Effector memory CD8-positive, alpha-beta T cell (primary cell): ENCODE measurements around the gene HSFX1.
"Not testable (repeated sequence)": the region's sequence is repeated elsewhere in the genome, so short reads cannot be mapped to it uniquely, and the experiment has no call there.

Source experiments
- ATAC-seq: fragments of 150-1000 bp; cut with Tn5 transposase; replicated peaks from 2 replicates; pipeline ENCODE4 v1.10.0; 2021; ENCODE audit warnings: mild to moderate bottlenecking, moderate library complexity
- DNase-seq, 3 experiments: peaks; one replicate each; pipeline ENCODE4 v3.0.0; 2021
- H3K27ac Mint-ChIP-seq, 2 donors: one replicate each; pipeline ENCODE4 v1.8.0; 2022; ENCODE audit warnings: mild to moderate bottlenecking in 2 of 2, mixed read lengths in 2 of 2, moderate library complexity in 2 of 2
- H3K27me3 Mint-ChIP-seq, 2 donors: one replicate each; pipeline ENCODE4 v1.8.0; 2022; ENCODE audit warnings: mixed read lengths in 2 of 2
- H3K36me3 Mint-ChIP-seq: one replicate; pipeline ENCODE4 v1.8.0; 2022; ENCODE audit warnings: mild to moderate bottlenecking, moderate library complexity, mixed read lengths; ENCODE audit not compliant: insufficient read depth
- H3K4me1 Mint-ChIP-seq, 2 donors: one replicate each; pipeline ENCODE4 v1.8.0; 2022; ENCODE audit warnings: low read depth in 2 of 2, mixed read lengths in 2 of 2
- H3K4me3 Mint-ChIP-seq, 2 donors: one replicate each; pipeline ENCODE4 v1.8.0; 2022; ENCODE audit warnings: mild to moderate bottlenecking in 2 of 2, mixed read lengths in 2 of 2, moderate library complexity in 2 of 2
- H3K9me3 Mint-ChIP-seq, 2 donors: one replicate each; pipeline ENCODE4 v1.8.0; 2022; ENCODE audit warnings: mixed read lengths in 2 of 2
- total RNA-seq, 9 experiments: gene quantifications; one replicate each; lab custom pipeline; 2026; lab: John Stamatoyannopoulos, UW

The HSFX1 gene, protein sequence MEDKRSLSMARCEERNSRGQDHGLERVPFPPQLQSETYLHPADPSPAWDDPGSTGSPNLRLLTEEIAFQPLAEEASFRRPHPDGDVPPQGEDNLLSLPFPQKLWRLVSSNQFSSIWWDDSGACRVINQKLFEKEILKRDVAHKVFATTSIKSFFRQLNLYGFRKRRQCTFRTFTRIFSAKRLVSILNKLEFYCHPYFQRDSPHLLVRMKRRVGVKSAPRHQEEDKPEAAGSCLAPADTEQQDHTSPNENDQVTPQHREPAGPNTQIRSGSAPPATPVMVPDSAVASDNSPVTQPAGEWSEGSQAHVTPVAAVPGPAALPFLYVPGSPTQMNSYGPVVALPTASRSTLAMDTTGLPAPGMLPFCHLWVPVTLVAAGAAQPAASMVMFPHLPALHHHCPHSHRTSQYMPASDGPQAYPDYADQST
- total RNA-seq: 0 to 0.06 (median 0) reads per million in 9 experiments

DNA sequence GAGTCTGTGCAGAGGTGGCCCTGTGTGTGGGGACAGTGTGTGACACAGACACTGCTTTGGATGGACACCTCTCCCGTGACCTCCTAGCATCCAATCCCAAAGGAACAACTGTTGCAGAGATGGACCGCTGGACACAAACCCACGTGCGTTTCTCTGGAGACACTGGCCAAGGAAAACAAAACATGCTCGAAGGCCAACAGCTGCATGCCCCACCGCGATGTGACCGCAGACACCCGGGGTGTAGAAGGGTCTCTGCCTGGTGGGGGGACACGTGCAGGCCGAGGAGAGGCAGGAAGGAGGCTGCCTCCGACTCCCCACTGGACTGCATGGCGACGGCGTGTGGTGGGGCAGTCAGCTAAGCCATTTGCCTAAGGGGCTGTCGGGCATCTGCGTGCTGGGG is at the start of gene HSFX1:
TSS of gene HSFX1 (plus strand) at position 301 of the 400 bp plus-strand sequence. CDS start 614 bp downstream, outside the sequence.
- H3K27ac Mint-ChIP-seq, H3K27me3 Mint-ChIP-seq, H3K9me3 Mint-ChIP-seq, H3K4me1 Mint-ChIP-seq, H3K4me3 Mint-ChIP-seq, H3K36me3 Mint-ChIP-seq, ATAC-seq, DNase-seq: not testable (repeated sequence)

DNA sequence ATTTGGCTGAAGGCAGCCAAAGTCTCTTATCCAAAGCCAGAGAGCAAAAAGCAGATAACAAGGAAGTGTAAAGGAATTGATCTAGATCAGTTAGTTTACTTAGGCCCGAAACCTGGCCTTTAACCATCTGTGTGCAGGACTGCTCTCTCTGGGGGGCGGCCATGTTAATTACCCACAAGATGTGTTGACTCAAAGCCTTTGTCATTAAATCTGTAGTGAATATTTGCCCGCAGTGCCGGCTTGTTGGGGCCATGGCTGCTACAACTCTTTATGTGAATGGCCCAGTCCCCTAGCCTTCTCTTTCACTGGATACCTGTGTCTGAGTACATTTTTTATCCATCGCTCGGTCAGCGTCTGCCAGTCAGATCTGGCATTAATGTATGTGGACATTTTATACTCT is 46.6 kb upstream of the HSFX1 start:
- H3K36me3 Mint-ChIP-seq, H3K4me1 Mint-ChIP-seq, H3K27ac Mint-ChIP-seq, DNase-seq, H3K9me3 Mint-ChIP-seq, ATAC-seq, H3K27me3 Mint-ChIP-seq, H3K4me3 Mint-ChIP-seq: not testable (repeated sequence)

DNA sequence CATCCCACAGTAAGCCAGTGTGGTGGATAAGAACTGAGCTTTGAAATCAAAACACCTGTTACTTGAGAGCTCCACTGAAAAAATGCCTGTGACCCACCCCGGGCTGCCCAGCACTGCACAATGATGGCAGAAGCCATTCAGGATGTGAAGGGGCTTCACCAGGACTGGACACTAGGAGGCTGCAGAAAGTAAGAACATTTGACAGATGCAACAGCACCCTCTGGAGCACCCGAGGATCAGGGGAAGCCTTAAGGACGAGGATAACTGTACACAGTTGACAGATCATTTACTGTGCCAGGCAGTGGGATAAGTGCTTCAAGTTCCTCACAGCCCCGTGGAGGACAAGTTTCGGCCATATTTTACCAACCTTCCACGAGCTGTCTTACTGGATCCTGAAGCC is 31.6 kb upstream of the HSFX1 start:
- not testable (repeated sequence) for H3K4me1 Mint-ChIP-seq, DNase-seq, H3K27me3 Mint-ChIP-seq, H3K4me3 Mint-ChIP-seq, H3K36me3 Mint-ChIP-seq, H3K9me3 Mint-ChIP-seq, H3K27ac Mint-ChIP-seq, ATAC-seq

DNA sequence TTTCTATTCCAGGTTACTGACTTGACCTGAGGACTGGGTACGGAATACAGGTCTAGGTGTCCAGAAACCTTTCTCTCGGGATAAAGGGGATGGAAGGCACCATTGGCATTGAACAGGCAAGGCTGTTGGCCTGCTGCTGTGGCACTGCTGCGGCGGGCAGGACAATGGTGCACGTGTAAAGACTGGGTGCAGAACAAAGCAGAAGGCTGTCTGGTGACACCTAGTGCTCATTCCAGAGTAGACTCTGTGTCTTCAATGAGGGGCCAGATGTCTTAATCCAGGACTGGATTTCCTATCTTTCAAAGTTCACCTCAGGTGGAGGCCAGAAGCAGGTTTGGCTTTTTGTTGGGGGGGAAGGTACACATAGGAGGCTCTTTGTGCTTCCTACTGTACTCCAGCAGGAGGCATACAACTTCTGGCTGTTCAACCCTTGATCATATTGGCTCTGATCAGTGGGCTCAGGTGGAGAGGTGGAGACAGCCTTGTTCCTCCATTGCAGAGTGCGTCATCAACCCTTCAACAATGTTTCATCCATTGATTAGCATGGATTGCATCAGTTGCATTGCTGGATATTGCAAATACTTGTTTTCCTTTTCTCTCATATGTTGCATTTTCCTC is 27.4 kb upstream of the HSFX1 start:
- not testable (repeated sequence) for H3K27ac Mint-ChIP-seq, H3K4me1 Mint-ChIP-seq, ATAC-seq, H3K9me3 Mint-ChIP-seq, H3K27me3 Mint-ChIP-seq, H3K36me3 Mint-ChIP-seq, H3K4me3 Mint-ChIP-seq, DNase-seq

DNA sequence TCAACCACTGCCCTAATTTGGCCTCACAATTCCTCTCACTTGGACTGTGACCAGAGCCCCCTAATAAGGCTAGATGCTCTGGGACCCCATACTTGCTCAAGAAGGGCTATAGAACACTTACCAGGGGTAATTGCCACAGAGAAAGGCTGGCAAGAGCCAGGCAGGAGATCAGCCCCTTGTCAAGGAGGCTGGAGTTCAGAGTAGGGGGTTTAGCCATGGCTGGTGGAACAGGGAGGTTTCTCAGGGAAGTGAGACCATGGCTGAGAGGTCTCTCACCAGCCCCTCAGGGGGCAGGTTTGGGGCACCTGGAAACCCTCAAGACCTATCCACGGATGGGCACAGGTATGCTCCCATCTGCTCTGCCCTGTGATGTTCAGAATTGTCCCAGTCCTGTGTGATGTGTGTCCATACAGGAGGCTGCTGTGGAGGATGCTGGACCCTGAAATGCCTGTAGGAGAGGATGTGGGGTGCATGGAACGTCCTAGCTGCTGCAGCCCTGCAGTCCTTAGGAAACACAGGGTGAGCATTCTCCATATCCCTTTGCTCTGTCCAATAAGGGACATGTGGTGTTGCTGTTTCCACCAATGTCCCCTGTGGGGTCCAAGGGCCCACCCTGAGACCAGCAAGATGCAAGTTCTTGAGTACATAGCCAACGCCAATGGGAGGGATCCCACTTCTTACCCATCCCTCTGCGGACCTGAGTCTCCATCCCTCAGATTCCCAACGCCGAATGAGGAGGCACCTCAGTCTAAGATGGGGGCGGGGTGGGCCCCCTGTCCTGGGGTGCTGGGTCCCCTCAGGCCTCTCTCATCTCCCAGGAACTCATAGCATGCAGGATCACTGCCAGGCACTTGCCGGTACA is 16.4 kb upstream of the HSFX1 start:
- Mint-ChIP-seq H3K27ac (no peak overlapping the region), H3K36me3 (peaks cover 3% of the 10 kb centered on the region), H3K9me3 (no peaks in the 10 kb centered on the region), H3K4me3 (no peak overlapping the region), H3K4me1 (no peaks in the 10 kb centered on the region), H3K27me3 (peaks cover 0 to 9% of the 10 kb centered on the region in 2 donors)
- ATAC-seq (no peak), DNase-seq (no peak)

DNA sequence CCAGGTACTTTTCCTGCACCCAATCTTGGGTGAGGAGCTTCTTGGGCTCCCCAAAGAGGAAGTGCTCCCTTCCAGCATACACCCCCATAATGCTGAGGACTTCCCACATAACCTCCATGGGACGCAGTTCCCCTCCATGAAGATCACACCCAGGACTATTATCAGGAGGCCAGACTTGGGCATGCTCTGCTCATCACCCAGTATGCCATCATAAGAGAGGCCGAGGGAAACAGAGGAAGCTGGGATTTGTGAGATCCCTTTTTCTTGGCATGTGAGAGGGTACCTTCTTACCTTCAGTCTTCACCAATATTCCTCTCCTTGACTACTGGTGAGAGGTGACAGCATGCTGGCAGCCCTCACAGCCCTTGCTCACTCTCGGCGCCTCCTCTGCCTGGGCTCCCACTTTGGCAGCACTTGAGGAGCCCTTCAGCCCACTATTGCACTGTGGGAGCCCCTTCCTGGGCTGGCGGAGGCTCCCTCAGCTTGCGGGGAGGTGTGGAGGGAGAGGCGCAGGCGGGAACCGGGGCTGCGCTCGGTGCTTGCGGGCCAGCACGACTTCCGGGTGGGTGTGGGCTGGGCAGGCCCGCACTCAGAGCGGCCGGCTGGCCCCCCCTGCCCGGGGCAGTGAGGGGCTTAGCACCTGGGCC is 15.7 kb upstream of the HSFX1 start:
- H3K9me3 Mint-ChIP-seq: no peaks in the 10 kb centered on the region
- DNase-seq (no peak), ATAC-seq (no peak)
- peaks cover 3% of the 10 kb centered on the region for H3K36me3 Mint-ChIP-seq
- H3K27me3 Mint-ChIP-seq: peaks cover 0 to 9% of the 10 kb centered on the region in 2 donors
- no peak overlapping the region for H3K4me3 Mint-ChIP-seq
- H3K27ac Mint-ChIP-seq: no peak overlapping the region
- H3K4me1 Mint-ChIP-seq: no peaks in the 10 kb centered on the region

DNA sequence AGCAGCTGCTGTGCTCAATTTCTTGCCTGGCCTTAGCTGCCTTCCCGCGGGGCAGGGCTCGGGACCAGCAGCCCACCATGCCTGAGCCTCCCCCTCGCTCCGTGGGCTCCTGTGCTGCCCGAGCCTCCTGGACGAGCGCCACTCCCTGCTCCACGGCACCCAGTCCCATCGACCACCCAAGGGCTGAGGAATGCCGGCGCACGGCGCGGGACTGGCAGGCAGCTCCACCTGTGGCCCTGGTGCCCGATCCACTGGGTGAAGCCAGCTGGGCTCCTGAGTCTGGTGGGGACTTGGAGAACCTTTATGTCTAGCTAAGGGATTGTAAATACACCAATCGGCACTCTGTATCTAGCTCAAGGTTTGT is 15.2 kb upstream of the HSFX1 start:
- H3K27me3 Mint-ChIP-seq, H3K27ac Mint-ChIP-seq, ATAC-seq, H3K4me3 Mint-ChIP-seq, DNase-seq, H3K9me3 Mint-ChIP-seq, H3K36me3 Mint-ChIP-seq, H3K4me1 Mint-ChIP-seq: not testable (repeated sequence)

DNA sequence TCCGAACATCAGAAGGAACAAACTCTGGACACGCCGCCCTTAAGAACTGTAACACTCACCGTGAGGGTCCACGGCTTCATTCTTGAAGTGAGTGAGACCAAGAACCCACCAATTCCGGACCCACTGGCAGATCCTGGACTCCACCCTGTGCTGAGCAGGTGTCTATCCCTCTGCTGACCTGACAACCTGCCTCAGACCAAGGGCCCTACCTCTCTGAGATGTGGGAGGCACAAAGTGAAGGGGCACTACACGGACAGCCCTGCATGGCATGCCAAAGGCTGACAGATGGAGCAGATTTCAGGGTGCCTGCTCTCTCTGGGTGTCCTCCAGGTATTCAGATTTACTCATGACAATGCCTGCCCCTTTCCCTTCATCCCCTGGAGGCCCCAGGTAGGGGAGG is 14.0 kb upstream of the HSFX1 start:
- H3K27ac Mint-ChIP-seq: no peak overlapping the region
- peaks cover 3% of the 10 kb centered on the region for H3K36me3 Mint-ChIP-seq
- no peak for DNase-seq
- no peak for ATAC-seq
- H3K4me3 Mint-ChIP-seq: no peak overlapping the region
- no peaks in the 10 kb centered on the region for H3K4me1 Mint-ChIP-seq
- H3K9me3 Mint-ChIP-seq: no peaks in the 10 kb centered on the region
- peaks cover 0 to 9% of the 10 kb centered on the region in 2 donors for H3K27me3 Mint-ChIP-seq

DNA sequence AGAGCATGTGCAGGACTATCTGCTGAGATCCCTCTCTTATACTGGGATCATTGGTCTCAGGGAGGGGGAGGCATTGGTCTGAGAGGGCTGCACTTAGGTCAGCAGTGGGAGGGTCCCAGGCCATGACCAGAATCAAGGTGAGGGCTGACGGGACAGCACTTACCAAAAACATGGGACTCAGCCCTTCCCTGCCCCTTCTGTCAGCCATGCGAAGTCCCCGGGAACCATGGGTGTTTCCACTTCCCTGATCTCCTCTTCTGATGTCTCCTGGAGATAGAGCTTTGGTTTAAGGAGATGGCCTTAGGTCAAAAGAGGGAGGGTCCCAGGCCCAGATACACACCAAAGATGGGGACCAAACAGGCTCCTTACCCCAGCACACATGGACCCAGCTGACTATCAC is 12.9 kb upstream of the HSFX1 start:
- no peak for ATAC-seq
- no peak overlapping the region for H3K27ac Mint-ChIP-seq

DNA sequence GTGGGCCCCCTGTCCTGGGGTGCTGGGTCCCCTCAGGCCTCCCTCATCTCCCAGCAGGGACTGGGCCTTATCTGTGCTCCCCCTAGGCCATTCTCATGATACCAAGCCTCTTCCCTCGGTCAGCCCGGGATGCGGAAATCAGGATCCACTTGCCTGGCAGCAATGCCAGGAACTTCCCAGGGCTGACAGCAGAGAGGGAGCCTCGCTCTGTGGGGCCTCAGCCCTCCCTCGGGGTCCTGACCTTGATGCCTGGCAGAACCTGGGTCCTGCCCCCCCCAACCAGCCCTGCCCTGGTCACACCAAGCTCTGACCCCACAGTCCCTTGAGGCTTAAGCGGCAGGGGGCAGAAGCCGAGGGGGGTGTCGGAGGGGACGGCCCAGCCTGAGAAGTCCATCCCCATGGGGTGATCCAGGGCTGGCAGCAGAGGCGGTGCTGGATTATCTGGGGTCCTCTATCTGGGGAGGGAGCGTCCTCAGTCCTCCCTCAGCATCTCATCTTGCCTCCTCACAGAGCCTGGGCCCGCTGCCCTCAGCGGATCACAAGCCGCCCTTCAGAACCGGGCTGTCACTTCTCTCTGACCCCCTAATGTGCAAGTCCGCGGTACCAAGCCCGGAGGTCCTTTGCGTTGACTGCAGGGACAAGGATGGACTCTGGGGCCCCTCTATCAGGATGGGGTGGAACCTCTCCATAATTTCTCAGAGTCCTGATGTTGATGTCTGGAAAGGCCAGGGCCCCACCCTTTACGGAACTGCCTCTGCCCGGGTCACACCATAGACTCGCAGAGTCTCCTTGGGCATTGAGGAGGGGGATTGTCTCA is 11.8 kb upstream of the HSFX1 start:
- not testable (repeated sequence) for H3K36me3 Mint-ChIP-seq, DNase-seq, H3K27ac Mint-ChIP-seq, H3K4me1 Mint-ChIP-seq, H3K9me3 Mint-ChIP-seq, H3K27me3 Mint-ChIP-seq, H3K4me3 Mint-ChIP-seq, ATAC-seq

More for the DNA sequence above, 12.9 kb upstream of the HSFX1 start:
- Mint-ChIP-seq H3K9me3 (no peaks in the 10 kb centered on the region), H3K27me3 (peaks cover 0 to 9% of the 10 kb centered on the region in 2 donors), H3K4me3 (no peak overlapping the region), H3K4me1 (no peaks in the 10 kb centered on the region), H3K36me3 (peaks cover 3% of the 10 kb centered on the region)
- DNase-seq: no peak

DNA sequence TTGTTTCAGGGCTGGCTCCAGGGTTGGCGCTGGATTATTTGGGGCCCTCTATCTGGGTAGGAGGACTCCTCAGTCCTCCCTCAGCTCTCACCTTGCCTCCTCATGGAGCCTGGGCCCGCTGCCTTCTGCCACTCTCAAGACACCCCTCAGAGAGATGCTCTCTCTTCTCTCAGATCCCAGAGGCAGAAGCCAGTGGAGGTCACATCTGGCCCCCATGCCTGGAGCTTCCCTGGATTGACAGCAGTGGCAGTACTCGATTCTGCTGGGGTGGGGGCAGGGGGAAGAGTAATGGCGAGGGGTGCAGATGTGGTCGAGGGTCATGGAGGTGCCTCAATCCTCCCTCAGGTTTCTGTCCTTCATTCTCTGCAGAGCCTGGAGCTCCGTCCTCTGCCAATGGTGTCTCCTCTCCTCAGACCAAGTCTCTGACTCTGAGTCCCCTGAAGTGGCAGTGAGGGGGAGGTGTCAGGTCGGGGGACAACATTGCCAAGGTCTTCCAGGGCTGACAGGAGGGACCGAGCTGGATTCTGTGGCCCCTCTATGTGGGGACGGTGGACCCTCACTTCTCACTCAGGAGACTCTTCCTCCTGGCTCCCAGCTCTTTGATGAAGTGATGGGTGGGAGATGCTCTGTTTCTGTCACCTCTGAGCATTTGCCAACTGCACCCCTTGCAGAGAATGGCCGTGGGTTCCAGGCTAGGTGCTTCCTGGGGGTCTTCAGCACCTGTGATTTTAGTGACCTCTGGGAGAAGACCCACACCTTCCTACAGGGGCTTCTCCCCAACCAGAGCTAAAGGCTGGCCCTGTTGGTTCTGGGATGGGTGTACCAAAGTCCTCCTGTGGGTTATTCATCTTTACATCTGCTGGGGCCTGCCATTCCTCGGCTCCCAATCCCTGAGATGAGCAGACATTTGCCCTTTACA is 10.9 kb upstream of the HSFX1 start:
- Mint-ChIP-seq H3K4me3 (no peak overlapping the region), H3K27ac (no peak overlapping the region), H3K4me1 (no peaks in the 10 kb centered on the region), H3K36me3 (peaks cover 3% of the 10 kb centered on the region), H3K27me3 (peaks cover 0 to 9% of the 10 kb centered on the region in 2 donors), H3K9me3 (no peaks in the 10 kb centered on the region)
- ATAC-seq (no peak), DNase-seq (no peak)

DNA sequence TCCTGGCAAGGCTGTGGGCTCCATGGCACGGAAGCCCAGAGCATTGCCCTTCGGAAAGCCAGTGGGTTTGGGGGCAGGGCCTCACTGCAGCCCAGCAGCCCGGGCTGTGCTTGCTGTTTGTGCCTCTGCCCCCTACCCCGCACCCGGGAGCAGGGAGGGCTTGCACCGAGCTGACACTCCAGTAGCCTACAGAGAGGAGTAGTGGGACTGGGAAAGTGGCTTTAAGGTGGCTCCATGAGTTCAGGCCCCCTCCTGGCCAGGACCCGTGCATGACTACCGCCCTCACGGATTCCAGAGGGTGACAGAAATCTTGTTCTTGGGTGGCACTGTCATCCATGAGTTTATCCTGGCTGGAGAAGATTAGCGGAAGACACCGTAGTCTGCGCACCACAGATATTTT is 3.5 kb upstream of the HSFX1 start:
- not testable (repeated sequence) for H3K27ac Mint-ChIP-seq, H3K4me3 Mint-ChIP-seq, ATAC-seq

More for the DNA sequence above, 3.5 kb upstream of the HSFX1 start:
- H3K36me3 Mint-ChIP-seq, H3K9me3 Mint-ChIP-seq, H3K4me1 Mint-ChIP-seq, H3K27me3 Mint-ChIP-seq, DNase-seq: not testable (repeated sequence)
